H1 (cell line): ENCODE measurements around the gene TTL. TPM values are rescaled to one million over a fixed set of nuclear protein-coding genes. Genes with fewer than 3 reads are reported as not detected.
"Not testable (repeated sequence)": the region's sequence is repeated elsewhere in the genome, so short reads cannot be mapped to it uniquely, and the experiment has no call there.

Experiments
- CTCF ChIA-PET: fragments of 300-600 bp; sonication (Branson Sonifier 250); formaldehyde crosslinking; loops from one replicate; lab custom pipeline; 2021; ENCODE audit not compliant: partially characterized antibody; lab: Charles Lee
- POLR2A ChIA-PET: fragments of 300-600 bp; sonication (Branson Sonifier 250); formaldehyde crosslinking; loops from one replicate; lab custom pipeline; 2021; ENCODE audit warnings: inconsistent platforms; ENCODE audit not compliant: partially characterized antibody; lab: Charles Lee
- DNase-seq, 2 experiments: peaks; one replicate each; pipeline versions ENCODE4 v3.0.0 to v3.0.0-alpha.2; 2010 to 2022; ENCODE audit warnings: low spot score in 2 of 2, low read depth in 1 of 2, mixed read lengths in 1 of 2
- FAIRE-seq: peaks from 2 replicates; lab custom pipeline; 2011; peaks lifted over from hg19 to GRCh38; lab: Jason Lieb, UNC
- H2AFZ ChIP-seq: 2 replicates; pipeline ENCODE4 v1.8.1; 2012; ENCODE audit warnings: low read length, inconsistent platforms
- H2AK5ac ChIP-seq: 2 replicates; pipeline ENCODE4 v1.6.1; 2013; ENCODE audit warnings: low read depth, low read length
- H2BK120ac ChIP-seq: replicated peaks from 2 replicates; pipeline ENCODE3; 2013; ENCODE audit warnings: low read depth, low read length, inconsistent platforms
- H2BK12ac ChIP-seq: 2 replicates; pipeline ENCODE4 v1.6.1; 2013; ENCODE audit warnings: low read depth, low read length
- H2BK15ac ChIP-seq: 2 replicates; pipeline ENCODE4 v1.6.1; 2013; ENCODE audit warnings: low read length
- H2BK20ac ChIP-seq: 2 replicates; pipeline ENCODE4 v1.6.1; 2013; ENCODE audit warnings: low read length
- H2BK5ac ChIP-seq: 2 replicates; pipeline ENCODE4 v1.6.1; 2013; ENCODE audit warnings: low read depth, low read length
- H3K14ac ChIP-seq: 2 replicates; pipeline ENCODE4 v1.6.1; 2013; ENCODE audit warnings: inconsistent platforms; ENCODE audit not compliant: insufficient read length
- H3K18ac ChIP-seq: 2 replicates; pipeline ENCODE4 v1.6.1; 2013; ENCODE audit warnings: low read length; ENCODE audit errors: extremely low read depth
- H3K23ac ChIP-seq: 2 replicates; pipeline ENCODE4 v1.6.1; 2013; ENCODE audit warnings: inconsistent platforms; ENCODE audit not compliant: insufficient read length
- H3K23me2 ChIP-seq: 2 replicates; pipeline ENCODE4 v1.6.1; 2013; ENCODE audit warnings: low read depth, low read length
- H3K27ac ChIP-seq: 2 replicates; pipeline ENCODE4 v1.6.1; 2011; ENCODE audit warnings: low read depth, low read length, inconsistent platforms
- H3K27me3 ChIP-seq, 4 experiments: replicated peaks in 1 of 4; 1 replicate in 1 of 4; 2 replicates in 3 of 4; pipeline versions ENCODE4 v1.6.1 to v1.8.1; 2011 to 2013; ENCODE audit warnings: low read length in 3 of 4, mild to moderate bottlenecking in 3 of 4, inconsistent platforms in 2 of 4, mixed read lengths in 2 of 4, moderate library complexity in 1 of 4; ENCODE audit not compliant: control insufficient read depth in 3 of 4, insufficient read depth in 3 of 4; ENCODE audit errors: extremely low read depth in 1 of 4
- H3K36me3 ChIP-seq, 4 experiments: 2 replicates each; pipeline versions ENCODE4 v1.6.1 to v1.8.1; 2011 to 2013; ENCODE audit warnings: mild to moderate bottlenecking in 4 of 4, low read length in 3 of 4, moderate library complexity in 2 of 4, control low read depth in 1 of 4, inconsistent platforms in 1 of 4; ENCODE audit not compliant: insufficient read depth in 4 of 4, control insufficient read depth in 2 of 4
- H3K4ac ChIP-seq: replicated peaks from 2 replicates; pipeline ENCODE3; 2013; ENCODE audit warnings: low read length, low read depth, mixed read lengths, inconsistent platforms; ENCODE audit not compliant: insufficient read length
- H3K4me1 ChIP-seq, 4 experiments: replicated peaks in 1 of 4; 1 replicate in 1 of 4; 2 replicates in 3 of 4; pipeline versions ENCODE4 v1.6.1 to v1.8.1; 2011 to 2013; ENCODE audit warnings: low read length in 3 of 4, inconsistent platforms in 2 of 4, mixed read lengths in 1 of 4; ENCODE audit not compliant: insufficient read depth in 4 of 4, control insufficient read depth in 3 of 4
- H3K4me2 ChIP-seq, 2 experiments: 2 replicates each; pipeline versions ENCODE4 v1.6.1 to v1.8.1; 2011 to 2013; ENCODE audit warnings: low read depth in 2 of 2, low read length in 2 of 2, control low read depth in 1 of 2, inconsistent platforms in 1 of 2, mild to moderate bottlenecking in 1 of 2; ENCODE audit not compliant: insufficient read depth in 1 of 2
- H3K4me3 ChIP-seq, 4 experiments: fragments of 200-600, 300-600 bp in 1 of 4; sonication (generic), shearing (Covaris generic), sonication (Bioruptor Twin) in 1 of 4; 2 replicates each; pipeline versions ENCODE4 v1.5.1 to v1.8.1; 2011 to 2016; ENCODE audit warnings: low read length in 4 of 4, low read depth in 3 of 4, control low read depth in 2 of 4, inconsistent platforms in 2 of 4, mild to moderate bottlenecking in 2 of 4, mixed read lengths in 1 of 4, moderate library complexity in 1 of 4; ENCODE audit not compliant: insufficient read depth in 2 of 4; ENCODE audit errors: extremely low read depth in 1 of 4
- H3K56ac ChIP-seq: replicated peaks from 2 replicates; pipeline ENCODE3; 2013; ENCODE audit warnings: low read depth, mild to moderate bottlenecking, mixed read lengths, low read length, inconsistent platforms; ENCODE audit not compliant: insufficient read length
- H3K79me1 ChIP-seq: 2 replicates; pipeline ENCODE4 v1.6.1; 2013; ENCODE audit warnings: low read depth, low read length, control low read depth
- H3K79me2 ChIP-seq, 2 experiments: 2 replicates each; pipeline versions ENCODE4 v1.6.1 to v1.8.1; 2012 to 2013; ENCODE audit warnings: low read length in 2 of 2, mild to moderate bottlenecking in 2 of 2, inconsistent platforms in 1 of 2; ENCODE audit not compliant: insufficient read depth in 2 of 2, control insufficient read depth in 1 of 2
- H3K9ac ChIP-seq, 4 experiments: replicated peaks in 1 of 4; 1 replicate in 1 of 4; 2 replicates in 3 of 4; pipeline versions ENCODE4 v1.6.1 to v1.8.1; 2011 to 2013; ENCODE audit warnings: low read depth in 3 of 4, low read length in 3 of 4, control low read depth in 2 of 4, mild to moderate bottlenecking in 2 of 4, moderate library complexity in 2 of 4, inconsistent platforms in 1 of 4; ENCODE audit errors: extremely low read depth in 1 of 4
- H3K9me3 ChIP-seq, 2 experiments: 2 replicates each; pipeline versions ENCODE4 v1.6.1 to v1.8.1; 2012 to 2013; ENCODE audit warnings: mild to moderate bottlenecking in 2 of 2, moderate library complexity in 2 of 2, control low read depth in 1 of 2, inconsistent platforms in 1 of 2, low read depth in 1 of 2, low read length in 1 of 2, mixed read lengths in 1 of 2; ENCODE audit not compliant: insufficient read depth in 2 of 2
- H4K20me1 ChIP-seq, 2 experiments: replicated peaks in 1 of 2; 2 replicates each; pipeline versions ENCODE3 to v1.8.1; 2011 to 2013; ENCODE audit warnings: inconsistent platforms in 2 of 2, low read length in 2 of 2, mild to moderate bottlenecking in 1 of 2; ENCODE audit not compliant: insufficient read depth in 2 of 2, control insufficient read depth in 1 of 2
- H4K5ac ChIP-seq: 2 replicates; pipeline ENCODE4 v1.6.1; 2013; ENCODE audit warnings: low read length, low read depth, mixed read lengths, inconsistent platforms; ENCODE audit not compliant: insufficient read length
- H4K8ac ChIP-seq: 2 replicates; pipeline ENCODE4 v1.8.0; 2013; ENCODE audit warnings: mild to moderate bottlenecking, moderate library complexity, low read length, inconsistent platforms; ENCODE audit not compliant: insufficient read depth; ENCODE audit errors: extremely low read depth
- H4K91ac ChIP-seq: replicated peaks from 2 replicates; pipeline ENCODE3; 2013; ENCODE audit warnings: low read length, mixed read lengths, inconsistent platforms; ENCODE audit not compliant: insufficient read length
- CTCF ChIP-seq, 3 experiments: IDR thresholded peaks; 1 replicate in 2 of 3; 2 replicates in 1 of 3; pipeline versions ENCODE4 v1.5.1 to v1.6.1; 2011; ENCODE audit warnings: low read length in 3 of 3, mild to moderate bottlenecking in 3 of 3, inconsistent platforms in 2 of 3, low read depth in 1 of 3, moderate library complexity in 1 of 3; ENCODE audit not compliant: insufficient read depth in 1 of 3; ENCODE audit errors: control extremely low read depth in 1 of 3
- WGBS, 2 experiments: shearing (Covaris generic) in 1 of 2; methylation state at CpG; one replicate each; pipeline versions ENCODE4 v1.1.6 to v1.1.7; 2013 to 2015; ENCODE audit warnings: low lambda C conversion rate in 2 of 2, mixed read lengths in 2 of 2, inconsistent platforms in 1 of 2, low coverage in 1 of 2, missing lambda C conversion rate in 1 of 2; ENCODE audit not compliant: insufficient replicate concordance in 2 of 2, insufficient coverage in 1 of 2, insufficient read length in 1 of 2; ENCODE audit errors: extremely low coverage in 1 of 2, missing lambda C conversion rate in 1 of 2; 5-methylcytosine and 5-hydroxymethylcytosine counted together
- polyA plus RNA-seq, 7 experiments: library from polyadenylated mRNA; depleted of rRNA in 3 of 7; stranded (reverse) in 5 of 7; unstranded in 2 of 7; fragments of >200 nt in 5 of 7; fragments of 200-250 nt in 2 of 7; gene quantifications; 1 replicate in 5 of 7; 2 replicates in 1 of 7; 4 replicates in 1 of 7; pipeline versions ENCODE4 v1.2.1 to v1.2.3, GENCODE V29; 2011 to 2013; ENCODE audit warnings: missing spikeins in 2 of 7, mixed read lengths in 2 of 7
- total RNA-seq: library from RNA; stranded (reverse); fragmentation: NEBNext Ultra II Directional; extraction: Animal tissue kit (Norgen Biotek cat#: 25700); gene quantifications from 2 replicates; pipeline ENCODE4 v1.2.1, GENCODE V29; 2021

The TTL gene
- total and polyA plus RNA-seq, 2 of the 8 experiments (the other 6 are each of a cell fraction or from before 2014, with no cell fraction given) = 17.5 to 57.1 TPM

DNA sequence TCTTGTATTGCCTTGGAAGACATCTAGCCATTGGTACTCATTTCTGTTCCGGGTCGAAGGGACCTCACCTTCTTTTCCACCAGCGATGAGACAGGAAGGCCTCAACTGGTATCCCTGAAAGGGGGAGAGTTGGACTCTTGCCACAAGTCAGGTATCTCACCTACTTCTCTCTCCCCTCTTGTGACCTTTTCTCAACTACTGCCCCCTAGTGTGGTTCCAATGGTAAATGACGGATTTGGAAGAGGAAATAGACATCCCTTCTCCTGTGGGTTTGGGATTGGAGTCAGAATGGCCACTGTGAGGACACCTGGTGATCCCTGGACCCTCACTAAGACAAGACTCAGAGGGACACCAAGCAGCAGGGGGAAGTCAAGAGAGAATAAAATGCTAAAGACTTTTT, 13.9 kb downstream of the TTL start:
- H3K27me3 ChIP-seq, H4K5ac ChIP-seq, H2BK5ac ChIP-seq, H3K9ac ChIP-seq, H2BK15ac ChIP-seq, H3K27ac ChIP-seq, H3K79me1 ChIP-seq, H4K20me1 ChIP-seq, H2AFZ ChIP-seq, H3K79me2 ChIP-seq: not testable (repeated sequence)
- 85% methylated on average over 4 of the region's 4 CpGs; no CpG with 5 or more reads in 1 of the 2 experiments for WGBS, 2 experiments
- peak in 1 of 3 experiments; percentile 8; a peak in 2 of 4 replicates for TF ChIP-seq CTCF (IDR thresholded peaks at IDR 0.05; ENCODE audit: control extremely low read depth in 1 of 3, insufficient read depth in 1 of 3, low read depth in 1 of 3, low read length in 3 of 3)
- TF ChIP-seq, all 59 proteins: peak for 1; not testable (repeated sequence) for 58
- CTCF ChIA-PET = interaction anchor here (0.8 to 1.1 kb wide), 2 partner anchors 15 to 368 kb away, joined by 3 to 4 read pairs; no protein-coding TSS in a partner anchor
- H3K4me3 ChIP-seq, H3K4me1 ChIP-seq, H2BK12ac ChIP-seq, H2BK120ac ChIP-seq, H3K14ac ChIP-seq, POLR2A ChIA-PET, H3K23ac ChIP-seq, DNase-seq, H4K8ac ChIP-seq, H3K36me3 ChIP-seq, H4K91ac ChIP-seq, H3K56ac ChIP-seq, FAIRE-seq, H3K9me3 ChIP-seq, H2BK20ac ChIP-seq, H3K4me2 ChIP-seq, H3K4ac ChIP-seq, H2AK5ac ChIP-seq, H3K18ac ChIP-seq, H3K23me2 ChIP-seq: not testable (repeated sequence)
